Transverse colon (tissue), 4 donors: ENCODE measurements around the gene GAREM1.

Experiments
- CTCF ChIP-seq, 5 experiments: fragments of 200-600 bp in 3 of 5; fragments of 450-650 bp in 2 of 5; sonication (generic) in 3 of 5; IDR thresholded peaks; 1 replicate in 2 of 5; 2 replicates in 3 of 5; pipeline ENCODE4 v1.5.1; 2016 to 2017; ENCODE audit warnings: antibody characterized with exemption in 5 of 5, inconsistent platforms in 3 of 5, mild to moderate bottlenecking in 2 of 5, moderate library complexity in 1 of 5
- POLR2AphosphoS5 ChIP-seq, 3 donors: sonication (generic); formaldehyde crosslinking; IDR thresholded peaks; one replicate each; pipeline ENCODE4 v1.6.1; 2016; ENCODE audit warnings: antibody characterized with exemption in 3 of 3

DNA sequence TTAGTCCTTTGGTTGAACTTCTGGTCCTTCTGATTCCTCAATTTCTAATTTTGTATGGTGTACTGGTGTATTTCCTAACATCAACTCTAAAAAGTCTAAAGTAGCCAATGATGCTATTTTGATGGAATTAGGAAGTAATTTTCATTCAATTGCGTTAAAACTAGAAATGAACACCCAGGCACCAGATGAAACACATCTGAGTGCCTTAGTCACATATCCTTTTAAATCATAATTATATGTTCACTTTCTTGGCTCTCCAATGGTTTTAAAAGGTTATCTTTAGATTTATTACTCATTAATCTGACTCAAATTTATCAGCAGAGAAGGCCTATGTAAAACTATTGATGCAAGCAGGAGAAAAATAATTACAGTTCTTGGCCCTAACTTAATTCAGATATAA is 119.7 kb downstream of the GAREM1 start:
- TF ChIP-seq POLR2AphosphoS5 (IDR thresholded peaks at IDR 0.05) (peak in 1 of 3 donors; percentile 25), CTCF (IDR thresholded peaks at IDR 0.05) (no peak)
